Ovary (tissue), 3 donors: ENCODE results near the gene GBF1.

Experiments
- EP300 ChIP-seq: sonication (generic); formaldehyde crosslinking; IDR thresholded peaks from one replicate; pipeline ENCODE4 v1.6.1; 2017; ENCODE audit warnings: antibody characterized with exemption
- POLR2A ChIP-seq: fragments of 450-650 bp; IDR thresholded peaks from one replicate; pipeline ENCODE4 v1.6.1; 2017; ENCODE audit warnings: antibody characterized with exemption, mild to moderate bottlenecking, moderate library complexity
- TF ChIP-seq, protein P1 (sequence below), 3 donors: fragments of 450-650 bp in 2 of 3; fragments of 200-600 bp in 1 of 3; IDR thresholded peaks; one replicate each; pipeline versions ENCODE4 v1.5.1 to v1.8.0; 2016 to 2022; ENCODE audit warnings: antibody characterized with exemption in 3 of 3, mild to moderate bottlenecking in 1 of 3
- donor health status: DM: no; HTN: no; CAD: no.

GRCh38 chr10:102368077-102368476 is 122.7 kb downstream of the GBF1 start:
- TF ChIP-seq POLR2A (no peak), EP300 (no peak)
- TF ChIP-seq, protein P1, sequence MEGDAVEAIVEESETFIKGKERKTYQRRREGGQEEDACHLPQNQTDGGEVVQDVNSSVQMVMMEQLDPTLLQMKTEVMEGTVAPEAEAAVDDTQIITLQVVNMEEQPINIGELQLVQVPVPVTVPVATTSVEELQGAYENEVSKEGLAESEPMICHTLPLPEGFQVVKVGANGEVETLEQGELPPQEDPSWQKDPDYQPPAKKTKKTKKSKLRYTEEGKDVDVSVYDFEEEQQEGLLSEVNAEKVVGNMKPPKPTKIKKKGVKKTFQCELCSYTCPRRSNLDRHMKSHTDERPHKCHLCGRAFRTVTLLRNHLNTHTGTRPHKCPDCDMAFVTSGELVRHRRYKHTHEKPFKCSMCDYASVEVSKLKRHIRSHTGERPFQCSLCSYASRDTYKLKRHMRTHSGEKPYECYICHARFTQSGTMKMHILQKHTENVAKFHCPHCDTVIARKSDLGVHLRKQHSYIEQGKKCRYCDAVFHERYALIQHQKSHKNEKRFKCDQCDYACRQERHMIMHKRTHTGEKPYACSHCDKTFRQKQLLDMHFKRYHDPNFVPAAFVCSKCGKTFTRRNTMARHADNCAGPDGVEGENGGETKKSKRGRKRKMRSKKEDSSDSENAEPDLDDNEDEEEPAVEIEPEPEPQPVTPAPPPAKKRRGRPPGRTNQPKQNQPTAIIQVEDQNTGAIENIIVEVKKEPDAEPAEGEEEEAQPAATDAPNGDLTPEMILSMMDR (IDR thresholded peaks at IDR 0.05), result no peak
